GM23248 (cell line): ENCODE measurements around the gene EPHA1. TPM values are rescaled to one million over a fixed set of nuclear protein-coding genes. Genes with fewer than 3 reads are reported as not detected.

Experiments used
- DNase-seq: peaks from one replicate; pipeline ENCODE4 v3.0.0-alpha.2; 2015
- H2AFZ ChIP-seq: fragments of 200-600 bp; sonication (generic); 2 replicates; pipeline ENCODE4 v1.6.1; 2016; ENCODE audit warnings: antibody characterized with exemption
- H3F3A ChIP-seq: fragments of 200-600 bp; sonication (generic); 2 replicates; pipeline ENCODE4 v1.6.1; 2016; ENCODE audit warnings: mild to moderate bottlenecking, antibody characterized with exemption, mixed run types; ENCODE audit not compliant: insufficient read depth
- H3K27ac ChIP-seq: fragments of 200-600 bp; sonication (generic); 2 replicates; pipeline ENCODE4 v1.5.1; 2016; ENCODE audit warnings: mild to moderate bottlenecking
- H3K27me3 ChIP-seq: fragments of 200-600 bp; sonication (generic); replicated peaks from 2 replicates; pipeline ENCODE4 v1.6.1; 2016; ENCODE audit warnings: mild to moderate bottlenecking; ENCODE audit not compliant: insufficient read depth
- H3K36me3 ChIP-seq: fragments of 200-600 bp; sonication (generic); 2 replicates; pipeline ENCODE4 v1.6.1; 2016; ENCODE audit warnings: low read depth, mild to moderate bottlenecking
- H3K4me1 ChIP-seq: fragments of 200-600 bp; sonication (generic); 2 replicates; pipeline ENCODE4 v1.6.1; 2016; ENCODE audit warnings: mild to moderate bottlenecking; ENCODE audit not compliant: insufficient read depth
- H3K4me2 ChIP-seq: fragments of 200-600 bp; sonication (generic); one replicate; pipeline ENCODE4 v1.6.1; 2016; ENCODE audit warnings: mild to moderate bottlenecking; ENCODE audit not compliant: unreplicated experiment
- H3K4me3 ChIP-seq: fragments of 200-600 bp; sonication (generic); 2 replicates; pipeline ENCODE4 v1.5.1; 2016; ENCODE audit warnings: mild to moderate bottlenecking
- H3K79me2 ChIP-seq: fragments of 200-600 bp; sonication (generic); 2 replicates; pipeline ENCODE4 v1.6.1; 2016; ENCODE audit warnings: mild to moderate bottlenecking; ENCODE audit not compliant: insufficient read depth
- H3K9ac ChIP-seq: fragments of 200-600 bp; sonication (generic); 2 replicates; pipeline ENCODE4 v1.6.1; 2016; ENCODE audit warnings: mild to moderate bottlenecking
- H3K9me2 ChIP-seq: fragments of 200-600 bp; sonication (generic); 2 replicates; pipeline ENCODE4 v1.6.1; 2016; ENCODE audit warnings: mixed run types, mild to moderate bottlenecking, moderate library complexity; ENCODE audit not compliant: insufficient read depth
- H3K9me3 ChIP-seq: fragments of 200-600 bp; sonication (generic); one replicate; pipeline ENCODE4 v1.6.1; 2017; ENCODE audit warnings: low read depth
- H4K20me1 ChIP-seq: fragments of 200-600 bp; sonication (generic); 2 replicates; pipeline ENCODE4 v1.6.0; 2016; ENCODE audit not compliant: insufficient read depth
- EZH2 ChIP-seq: fragments of 200-600 bp; sonication (generic); IDR thresholded peaks from 2 replicates; pipeline ENCODE4 v1.6.1; 2018; ENCODE audit warnings: antibody characterized with exemption, mild to moderate bottlenecking; ENCODE audit not compliant: insufficient read depth, poor library complexity, severe bottlenecking
- EZH2phosphoT487 ChIP-seq: fragments of 200-600 bp; sonication (generic); IDR thresholded peaks from 2 replicates; pipeline ENCODE4 v1.6.1; 2018; ENCODE audit warnings: antibody characterized with exemption, moderate library complexity, mild to moderate bottlenecking, low read depth; ENCODE audit not compliant: insufficient read depth
- WGBS, 2 experiments: methylation state at CpG; one replicate each; pipeline ENCODE4 v1.1.6; 2015 to 2017; ENCODE audit warnings: low lambda C conversion rate in 2 of 2, low coverage in 1 of 2; ENCODE audit errors: missing lambda C conversion rate in 2 of 2; 5-methylcytosine and 5-hydroxymethylcytosine counted together
- in situ Hi-C: fragments of 300-500 bp; cut with MboI; formaldehyde crosslinking; loops from 2 replicates; pipeline ENCODE4 v1.15.0; 2020
- polyA plus RNA-seq: library from polyadenylated mRNA; unstranded; fragments of >200 nt; fragmentation: Nextera tagmentation; extraction: Ambion mirVana; gene quantifications from 2 replicates; pipeline ENCODE4 v1.2.1, GENCODE V29; 2016
- total RNA-seq: library from RNA; depleted of rRNA; stranded (reverse); fragments of >200 nt; shearing (Covaris generic); gene quantifications from 2 replicates; pipeline ENCODE4 v1.2.3, GENCODE V29; 2014

The EPHA1 gene
- total and polyA plus RNA-seq, 2 experiments from 2014 or later, result 0.83 TPM; not detected in 1

DNA sequence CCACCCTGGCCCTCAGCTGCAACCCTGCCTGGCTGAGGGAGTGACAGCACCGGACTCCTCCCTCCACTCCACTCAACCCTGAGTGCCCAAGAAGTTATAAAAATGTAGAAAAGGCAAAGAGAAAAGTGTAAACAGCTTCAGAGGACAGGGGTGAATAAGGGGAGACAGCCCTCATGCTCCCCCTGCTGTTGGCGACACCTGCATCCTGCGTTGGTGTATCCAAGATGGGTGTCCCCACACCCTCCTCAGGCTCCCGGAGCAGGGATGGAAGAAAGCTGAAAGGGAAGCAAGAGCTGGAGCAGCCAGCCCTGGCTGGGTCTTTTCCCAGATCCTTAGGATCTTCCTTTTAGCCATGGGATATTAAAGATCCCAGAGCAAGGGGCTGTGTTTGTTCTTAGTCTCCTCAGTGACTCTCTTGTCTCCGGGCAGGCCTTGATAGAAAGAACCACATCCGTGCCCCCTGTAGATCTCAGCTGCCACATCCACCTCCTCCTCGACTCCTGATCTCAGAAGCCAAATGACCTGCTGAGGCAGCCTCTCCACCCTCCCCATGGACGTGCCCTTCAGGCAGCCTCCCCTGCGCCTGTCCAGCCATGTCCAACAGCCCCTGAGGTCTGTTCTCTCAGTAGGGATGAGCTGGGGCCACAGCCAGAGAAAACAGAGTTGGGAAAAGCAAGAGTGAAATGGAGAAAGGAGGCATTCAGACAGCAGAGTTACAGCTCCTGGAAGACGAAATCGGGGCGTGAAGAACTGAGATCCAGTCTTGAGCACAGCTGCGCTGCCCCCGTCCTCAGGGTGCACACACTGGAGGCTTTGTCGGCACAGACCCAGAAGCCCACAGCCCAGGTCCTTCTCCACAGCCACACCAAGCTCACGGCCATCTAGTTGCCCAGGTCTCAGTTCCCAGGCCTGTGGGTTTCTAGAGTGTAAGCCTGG lies 52.9 kb downstream of the EPHA1 start:
- in situ Hi-C loops, result no loop called here
- H3K36me3 ChIP-seq, result no peaks in the 10 kb centered on the region
- H3K9me3 ChIP-seq, result no peaks in the 10 kb centered on the region
- H3K4me3 ChIP-seq, result no peak overlapping the region
- H2AFZ ChIP-seq, result no peak overlapping the region
- H3K27ac ChIP-seq, result no peak overlapping the region
- H4K20me1 ChIP-seq, result no peaks in the 10 kb centered on the region
- TF ChIP-seq EZH2phosphoT487, result no peak
- TF ChIP-seq EZH2, result no peak
- no peaks in the 10 kb centered on the region for H3F3A ChIP-seq
- H3K79me2 ChIP-seq, result no peaks in the 10 kb centered on the region
- WGBS, 2 experiments, result 72 to 73% methylated on average over 16 of the region's 16 CpGs
- H3K9me2 ChIP-seq, result no peaks in the 10 kb centered on the region
- no peak overlapping the region for H3K9ac ChIP-seq
- H3K4me2 ChIP-seq, result no peak overlapping the region
- no peaks in the 10 kb centered on the region for H3K4me1 ChIP-seq
- DNase-seq, result no peak
- H3K27me3 ChIP-seq, result peaks cover 5% of the 10 kb centered on the region; the same call in 1 of the 2 replicates

GRCh38 chr7:143354965-143355364 lies 53.7 kb downstream of the EPHA1 start:
- no peaks in the 10 kb centered on the region for H3K9me3 ChIP-seq
- H3K4me1 ChIP-seq, result no peaks in the 10 kb centered on the region
- no peaks in the 10 kb centered on the region for H3K9me2 ChIP-seq
- no peak overlapping the region for H2AFZ ChIP-seq
- DNase-seq, result no peak
- no peaks in the 10 kb centered on the region for H3F3A ChIP-seq
- H3K4me2 ChIP-seq, result no peak overlapping the region
- no peaks in the 10 kb centered on the region for H3K36me3 ChIP-seq
- peaks cover 3% of the 10 kb centered on the region; the same call in 1 of the 2 replicates for H3K27me3 ChIP-seq
- H4K20me1 ChIP-seq, result no peaks in the 10 kb centered on the region
- TF ChIP-seq EZH2, result no peak
- no peak for TF ChIP-seq EZH2phosphoT487
- 54 to 55% methylated on average over 8 of the region's 8 CpGs for WGBS, 2 experiments
- no peaks in the 10 kb centered on the region for H3K79me2 ChIP-seq
- in situ Hi-C loops, result no loop called here
- H3K9ac ChIP-seq, result no peak overlapping the region
- no peak overlapping the region for H3K27ac ChIP-seq
- H3K4me3 ChIP-seq, result no peak overlapping the region

DNA sequence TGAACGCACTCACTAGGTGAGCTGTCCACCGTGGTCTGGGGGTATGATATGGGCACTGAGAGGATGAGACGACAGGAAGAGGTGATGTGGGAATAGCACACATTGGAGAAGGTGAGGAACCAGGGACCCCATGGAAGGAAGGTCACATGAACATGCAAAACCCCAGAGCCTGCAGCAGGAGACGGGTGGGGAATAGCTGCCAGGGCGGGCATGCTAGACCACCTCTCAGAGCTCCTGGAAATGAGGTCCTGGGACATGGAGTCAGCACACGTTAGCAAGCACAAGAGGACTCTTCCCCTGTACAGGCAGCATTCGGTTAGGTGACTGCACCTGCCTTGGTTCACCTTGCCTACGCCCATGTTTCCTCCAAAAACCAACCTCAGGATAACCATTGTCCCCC lies 54.3 kb downstream of the EPHA1 start:
- H3K4me2 ChIP-seq, result no peak overlapping the region
- no peaks in the 10 kb centered on the region for H3F3A ChIP-seq
- H2AFZ ChIP-seq, result no peak overlapping the region
- WGBS, 2 experiments, result 64 to 73% methylated on average over 7 to 8 of the region's 8 CpGs
- no peak overlapping the region for H3K27ac ChIP-seq
- no peak overlapping the region for H3K4me3 ChIP-seq
- no peak for TF ChIP-seq EZH2
- TF ChIP-seq EZH2phosphoT487, result no peak
- no peak for DNase-seq
- no peaks in the 10 kb centered on the region for H3K36me3 ChIP-seq
- no peaks in the 10 kb centered on the region for H3K9me2 ChIP-seq
- in situ Hi-C loops, result no loop called here
- no peaks in the 10 kb centered on the region for H3K9me3 ChIP-seq
- H4K20me1 ChIP-seq, result no peaks in the 10 kb centered on the region
- no peaks in the 10 kb centered on the region for H3K79me2 ChIP-seq
- no peak overlapping the region for H3K9ac ChIP-seq
- no peaks in the 10 kb centered on the region for H3K4me1 ChIP-seq
- H3K27me3 ChIP-seq, result peaks cover 7% of the 10 kb centered on the region; the same call in 1 of the 2 replicates

DNA sequence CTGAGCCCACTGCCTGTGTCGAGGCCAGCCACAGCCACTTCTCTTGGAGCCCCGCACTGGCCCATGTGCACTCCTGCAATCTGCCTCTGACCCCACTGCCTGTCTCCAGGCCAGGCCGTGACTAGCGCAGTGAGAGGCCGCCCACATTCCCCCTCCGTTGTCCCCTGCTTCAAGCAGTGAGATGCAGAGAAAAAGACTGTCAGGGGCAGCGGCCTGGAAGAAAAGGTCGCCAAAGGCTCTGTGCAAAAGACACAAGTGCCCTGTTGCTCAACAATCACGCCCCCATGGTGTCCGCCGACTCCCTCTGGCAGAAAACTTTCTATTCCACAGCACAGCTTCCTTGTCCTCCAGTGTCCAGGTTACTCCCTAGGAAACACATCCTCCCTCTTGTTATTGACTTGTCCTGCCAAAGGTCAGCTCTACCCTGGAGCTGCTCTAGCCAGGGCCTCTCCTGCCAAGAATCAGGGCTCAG lies 56.1 kb downstream of the EPHA1 start:
- Histone ChIP-seq H4K20me1 (no peaks in the 10 kb centered on the region), H3K4me2 (no peak overlapping the region), H3K27ac (no peak overlapping the region), H3K9ac (no peak overlapping the region), H3K27me3 (peaks cover 15% of the 10 kb centered on the region; the same call in 1 of the 2 replicates), H3K36me3 (no peaks in the 10 kb centered on the region), H3K9me3 (no peaks in the 10 kb centered on the region), H3K4me1 (no peaks in the 10 kb centered on the region), H3K4me3 (no peak overlapping the region), H3K9me2 (no peaks in the 10 kb centered on the region), H3K79me2 (no peaks in the 10 kb centered on the region), H3F3A (no peaks in the 10 kb centered on the region), H2AFZ (no peak overlapping the region)
- DNase-seq, result no peak
- WGBS, 2 experiments, result 71 to 76% methylated on average over 11 of the region's 11 CpGs
- TF ChIP-seq EZH2phosphoT487, result no peak
- TF ChIP-seq EZH2, result no peak
- in situ Hi-C loops, result no loop called here
